Ovary (tissue), 9 donors: Measurements from ENCODE around the gene RYK. TPM values are rescaled to one million over a fixed set of nuclear protein-coding genes. Genes with fewer than 3 reads are reported as not detected.
"Not testable (repeated sequence)": the region's sequence is repeated elsewhere in the genome, so short reads cannot be mapped to it uniquely, and the experiment has no call there.

Experiments
- DNase-seq, 5 donors: peaks; one replicate each; pipeline ENCODE4 v3.0.0-alpha.2; 2019 to 2020
- H3K27ac ChIP-seq, 2 donors: fragments of 200-600 bp; one replicate each; pipeline versions ENCODE4 v1.5.1 to v1.8.0; 2019 to 2022
- H3K27me3 ChIP-seq: fragments of 200-600 bp; one replicate; pipeline ENCODE4 v1.8.0; 2022
- H3K36me3 ChIP-seq: fragments of 200-600 bp; sonication (generic); one replicate; pipeline ENCODE4 v1.5.1; 2019
- H3K4me1 ChIP-seq: one replicate; pipeline ENCODE4 v1.8.1; 2013; ENCODE audit warnings: mild to moderate bottlenecking, moderate library complexity; ENCODE audit not compliant: insufficient read depth
- H3K4me3 ChIP-seq: fragments of 200-600 bp; sonication (generic); one replicate; pipeline ENCODE4 v1.5.1; 2017
- H3K9me3 ChIP-seq, 2 donors: fragments of 200-600 bp in 1 of 2; sonication (generic) in 1 of 2; one replicate each; pipeline versions ENCODE4 v1.5.1 to v1.8.1; 2013 to 2019; ENCODE audit warnings: mild to moderate bottlenecking in 1 of 2, moderate library complexity in 1 of 2
- EP300 ChIP-seq: sonication (generic); formaldehyde crosslinking; IDR thresholded peaks from one replicate; pipeline ENCODE4 v1.6.1; 2017; ENCODE audit warnings: antibody characterized with exemption
- POLR2A ChIP-seq: fragments of 450-650 bp; IDR thresholded peaks from one replicate; pipeline ENCODE4 v1.6.1; 2017; ENCODE audit warnings: antibody characterized with exemption, mild to moderate bottlenecking, moderate library complexity
- WGBS, 3 donors: extraction: QIAGEN DNeasy Blood & Tissue Kit in 1 of 3; methylation state at CpG; one replicate each; pipeline versions ENCODE4 v1.1.5 to v1.1.7; 2013 to 2017; 5-methylcytosine and 5-hydroxymethylcytosine counted together
- intact Hi-C, 4 donors: fragments of 100-400 bp; cut with DNase I; formaldehyde crosslinking; loops; one replicate each; pipeline versions ENCODE4 v1.11.0 to v1.15.1; 2022 to 2023
- polyA plus RNA-seq, 2 donors: library from polyadenylated mRNA; stranded (reverse); fragments of 200-250 nt in 1 of 2; fragments of 350-450 nt in 1 of 2; fragmentation: Illumina TruSeq in 1 of 2; extraction: RNeasy Lipid Tissue Mini Kit (QIAGEN cat#74804) in 1 of 2; gene quantifications; one replicate each; pipeline ENCODE4 v1.2.3, GENCODE V29; 2013 to 2014
- total RNA-seq, 7 donors: library from RNA; depleted of rRNA in 2 of 7; stranded (reverse); fragments of >200 nt in 2 of 7; fragmentation: NEBNext Ultra II Directional in 3 of 7; extraction: Animal tissue kit (Norgen Biotek cat#: 25700) in 3 of 7; gene quantifications; one replicate each; pipeline versions ENCODE4 v1.1.0 to v1.2.4, GENCODE V29; 2016 to 2023
- TF ChIP-seq, protein P1 (sequence below), 3 donors: fragments of 450-650 bp in 2 of 3; fragments of 200-600 bp in 1 of 3; IDR thresholded peaks; one replicate each; pipeline versions ENCODE4 v1.5.1 to v1.8.0; 2016 to 2022; ENCODE audit warnings: antibody characterized with exemption in 3 of 3, mild to moderate bottlenecking in 1 of 3
- donor health status: DM: no; HTN: no; CAD: no; lungs with moderate emphysema.
- donor health status: DM: no; HTN: no; CAD: no.
- donor health status: Bipolar disorder and iron deficiency.
- donor health status: DM: yes; HTN: yes; CAD: no.
- donor health status: DM: no; HTN: no; CAD: no.
- donor health status: DM: yes; HTN: yes; CAD: no.

RYK gene
- total and polyA plus RNA-seq, 9 donors = 78.1 to 171 (median 120) TPM

DNA sequence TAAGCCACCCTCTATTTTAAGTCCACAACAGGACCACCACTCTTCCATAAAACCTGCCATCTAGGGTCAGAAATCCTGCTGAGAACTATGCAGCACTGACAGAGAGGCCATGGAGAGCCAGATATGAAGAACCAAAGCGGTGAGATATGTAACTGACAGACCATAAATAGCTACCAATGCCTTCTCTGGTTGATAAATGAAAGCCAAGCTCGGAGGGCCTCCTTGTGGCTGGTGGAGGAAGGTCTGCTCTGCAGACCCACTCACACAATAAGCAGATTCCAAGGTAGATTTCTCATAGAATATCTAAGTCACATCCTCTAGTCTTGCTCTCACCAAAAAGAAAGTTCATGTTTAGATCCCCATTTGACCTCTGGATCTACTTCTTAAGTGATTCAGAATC is 38.9 kb downstream of the RYK start:
- TF ChIP-seq, protein P1, sequence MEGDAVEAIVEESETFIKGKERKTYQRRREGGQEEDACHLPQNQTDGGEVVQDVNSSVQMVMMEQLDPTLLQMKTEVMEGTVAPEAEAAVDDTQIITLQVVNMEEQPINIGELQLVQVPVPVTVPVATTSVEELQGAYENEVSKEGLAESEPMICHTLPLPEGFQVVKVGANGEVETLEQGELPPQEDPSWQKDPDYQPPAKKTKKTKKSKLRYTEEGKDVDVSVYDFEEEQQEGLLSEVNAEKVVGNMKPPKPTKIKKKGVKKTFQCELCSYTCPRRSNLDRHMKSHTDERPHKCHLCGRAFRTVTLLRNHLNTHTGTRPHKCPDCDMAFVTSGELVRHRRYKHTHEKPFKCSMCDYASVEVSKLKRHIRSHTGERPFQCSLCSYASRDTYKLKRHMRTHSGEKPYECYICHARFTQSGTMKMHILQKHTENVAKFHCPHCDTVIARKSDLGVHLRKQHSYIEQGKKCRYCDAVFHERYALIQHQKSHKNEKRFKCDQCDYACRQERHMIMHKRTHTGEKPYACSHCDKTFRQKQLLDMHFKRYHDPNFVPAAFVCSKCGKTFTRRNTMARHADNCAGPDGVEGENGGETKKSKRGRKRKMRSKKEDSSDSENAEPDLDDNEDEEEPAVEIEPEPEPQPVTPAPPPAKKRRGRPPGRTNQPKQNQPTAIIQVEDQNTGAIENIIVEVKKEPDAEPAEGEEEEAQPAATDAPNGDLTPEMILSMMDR (IDR thresholded peaks at IDR 0.05) = no peak
- TF ChIP-seq POLR2A (no peak), EP300 (no peak)
- Histone ChIP-seq H3K27ac (no peak overlapping the region), H3K36me3 (no peaks in the 10 kb centered on the region), H3K4me3 (no peak overlapping the region), H3K27me3 (no peaks in the 10 kb centered on the region), H3K9me3 (no peaks in the 10 kb centered on the region), H3K4me1 (peaks cover 8% of the 10 kb centered on the region)
- 40 to 55% (median 48%) methylated on average over 2 of the region's 2 CpGs for WGBS, 3 donors
- no peak for DNase-seq
- intact Hi-C loops = loop anchor here (2.0 to 10.0 kb wide), 7 partner anchors 89 to 263 kb away; partner anchors contain the start of gene AMOTL2 (in 2 of the 4)

DNA sequence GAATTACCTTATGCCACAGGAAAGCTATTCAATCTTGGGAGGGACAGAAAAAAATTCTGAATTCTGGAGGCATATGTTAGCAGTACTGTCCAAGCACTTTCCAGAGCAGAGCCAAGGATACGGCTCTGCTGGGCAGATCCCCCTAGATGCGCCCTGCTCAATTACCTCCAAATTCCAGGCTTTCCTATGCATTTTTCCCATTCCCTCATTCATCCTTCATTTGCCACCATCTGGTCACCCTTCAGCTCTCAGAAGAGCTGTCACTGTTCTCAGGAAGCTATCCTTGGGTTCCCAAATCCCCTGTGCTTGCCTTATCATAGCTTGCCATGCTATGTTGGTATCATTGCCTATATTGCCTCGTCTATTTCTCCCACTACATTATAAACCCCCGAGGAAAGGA is 45.2 kb downstream of the RYK start:
- no peak overlapping the region for H3K27ac ChIP-seq
- intact Hi-C loops = loop anchor here in 1 of 4 donors (10.0 kb wide), 1 partner anchor 269 kb away; no protein-coding TSS in a partner anchor
- no peaks in the 10 kb centered on the region for H3K9me3 ChIP-seq
- no peaks in the 10 kb centered on the region for H3K27me3 ChIP-seq
- H3K4me3 ChIP-seq = no peak overlapping the region
- no peak for DNase-seq
- H3K4me1 ChIP-seq = no peaks in the 10 kb centered on the region
- WGBS, 3 donors = 91 to 95% (median 93%) methylated on average over 4 of the region's 4 CpGs
- H3K36me3 ChIP-seq = no peaks in the 10 kb centered on the region
- TF ChIP-seq POLR2A (no peak), EP300 (no peak)
- TF ChIP-seq, protein P1 (IDR thresholded peaks at IDR 0.05) = no peak

DNA sequence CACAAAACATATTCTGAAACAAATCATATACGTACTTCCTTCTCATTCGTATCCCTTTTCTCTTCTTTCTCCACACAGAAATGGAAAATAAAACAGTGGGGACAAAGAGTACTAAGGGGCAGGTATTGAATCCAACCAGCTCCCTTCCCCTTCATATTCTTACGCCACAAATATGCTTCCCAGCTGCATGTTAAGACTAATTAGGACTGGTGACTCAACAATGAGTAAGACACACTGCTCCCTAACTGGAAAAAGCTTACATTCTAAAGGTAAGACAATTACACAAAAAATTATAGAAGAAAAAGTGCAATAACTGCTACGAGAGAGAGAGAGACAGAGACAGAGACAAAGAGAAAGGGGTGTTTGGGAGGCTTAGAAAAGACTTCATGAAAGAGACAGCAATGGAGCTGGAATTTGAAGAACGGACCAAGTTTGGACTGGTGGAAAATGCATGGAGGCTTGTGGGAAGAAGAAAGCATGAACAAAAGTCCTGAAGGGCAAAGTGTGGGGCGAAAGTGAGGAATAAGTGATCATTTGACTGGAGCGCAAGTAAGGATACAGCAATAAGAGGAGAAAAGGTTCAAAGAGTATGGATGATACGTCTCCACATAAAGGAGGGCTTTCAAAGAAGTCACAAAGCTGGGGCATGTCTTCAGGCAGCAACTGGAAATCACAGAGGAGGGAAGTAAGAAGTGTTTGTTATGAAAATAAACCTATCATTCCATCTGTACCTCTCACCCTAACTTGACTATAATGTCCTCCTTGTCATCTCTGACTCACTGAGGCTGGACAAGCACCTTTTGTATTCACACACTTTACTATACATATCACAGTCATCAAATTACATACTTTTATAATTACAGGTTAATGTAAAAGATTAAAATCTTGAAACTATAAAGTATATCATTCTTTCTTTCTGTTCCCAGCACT is 49.2 kb downstream of the RYK start:
- Histone ChIP-seq H3K4me1 (no peaks in the 10 kb centered on the region), H3K9me3 (no peaks in the 10 kb centered on the region), H3K27ac (no peak overlapping the region), H3K4me3 (no peak overlapping the region), H3K27me3 (no peaks in the 10 kb centered on the region), H3K36me3 (no peaks in the 10 kb centered on the region)
- intact Hi-C loops = loop anchor here in 1 of 4 donors (10.0 kb wide), 1 partner anchor 273 kb away; no protein-coding TSS in a partner anchor
- no peak for DNase-seq
- TF ChIP-seq, protein P1 (IDR thresholded peaks at IDR 0.05) = no peak
- TF ChIP-seq EP300 = no peak
- no peak for TF ChIP-seq POLR2A
- 75 to 91% (median 84%) methylated on average over 8 of the region's 8 CpGs for WGBS, 3 donors

DNA sequence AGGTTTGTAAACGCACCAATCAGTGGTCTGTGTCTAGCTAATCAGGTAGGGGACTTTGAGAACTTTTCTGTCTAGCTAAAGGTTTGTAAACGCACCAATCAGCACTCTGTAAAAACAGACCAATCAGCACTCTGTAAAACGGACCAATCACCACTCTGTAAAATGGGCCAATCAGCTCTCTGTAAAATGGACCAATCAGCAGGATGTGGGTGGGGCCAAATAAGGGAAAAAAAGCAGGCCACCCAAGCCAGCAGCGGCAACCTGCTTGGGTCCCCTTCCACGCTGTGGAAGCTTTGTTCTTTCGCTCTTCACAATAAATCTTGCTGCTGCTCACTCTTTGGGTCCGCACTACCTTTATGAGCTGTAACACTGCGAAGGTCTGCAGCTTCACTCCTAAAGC is 50.8 kb downstream of the RYK start:
- not testable (repeated sequence) for H3K9me3 ChIP-seq, DNase-seq, H3K36me3 ChIP-seq, H3K27ac ChIP-seq, H3K27me3 ChIP-seq, H3K4me1 ChIP-seq, H3K4me3 ChIP-seq
- 88 to 98% (median 90%) methylated on average over 8 of the region's 8 CpGs for whole genome bisulfite sequencing, 3 donors
- intact Hi-C loops = loop anchor here in 2 of 4 donors (10.0 kb wide), 3 partner anchors 265 to 385 kb away; no protein-coding TSS in a partner anchor

DNA sequence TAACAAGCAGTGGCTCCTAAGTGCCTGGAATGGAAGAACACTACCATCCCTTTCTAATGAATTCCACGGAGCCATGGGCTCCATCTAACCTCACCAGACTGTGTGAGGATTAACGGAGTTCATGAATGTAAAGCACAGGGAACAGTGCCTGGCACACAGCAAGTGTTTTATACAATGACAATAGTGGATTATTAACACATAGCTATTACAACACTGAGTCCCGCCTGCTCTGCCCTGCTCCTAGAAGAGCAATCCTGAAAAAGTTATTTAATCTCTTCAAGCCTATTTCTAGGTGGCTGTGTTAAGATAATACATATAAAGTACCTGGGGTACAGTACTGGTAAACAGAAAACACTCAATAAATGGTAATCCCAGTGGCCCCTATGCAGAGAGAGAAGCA is 51.4 kb downstream of the RYK start:
- H3K4me3 ChIP-seq = no peak overlapping the region
- H3K9me3 ChIP-seq = no peaks in the 10 kb centered on the region
- 85 to 87% (median 86%) methylated on average over 3 of the region's 3 CpGs for WGBS, 3 donors
- no peak overlapping the region for H3K27ac ChIP-seq
- no peaks in the 10 kb centered on the region for H3K4me1 ChIP-seq
- DNase-seq = no peak
- TF ChIP-seq EP300 = no peak
- TF ChIP-seq, protein P1 (IDR thresholded peaks at IDR 0.05) = no peak
- TF ChIP-seq POLR2A = no peak
- intact Hi-C loops = loop anchor here in 1 of 4 donors (10.0 kb wide), 2 partner anchors 266 to 384 kb away; no protein-coding TSS in a partner anchor
- H3K27me3 ChIP-seq = no peaks in the 10 kb centered on the region
- H3K36me3 ChIP-seq = no peaks in the 10 kb centered on the region
